Kidney (tissue), 14 donors: ENCODE results near the gene IFNGR1. TPM values are rescaled to one million over a fixed set of nuclear protein-coding genes. Genes with fewer than 3 reads are reported as not detected.

ENCODE experiments used
- DNase-seq, 5 donors: peaks; one replicate each; pipeline ENCODE4 v3.0.0-alpha.2; 2013 to 2020
- FAIRE-seq: peaks from 2 replicates; lab custom pipeline; 2012; peaks lifted over from hg19 to GRCh38; lab: Jason Lieb, UNC
- H3K27ac ChIP-seq, 2 donors: one replicate each; pipeline ENCODE4 v1.7.0; 2013; ENCODE audit warnings: low read depth in 2 of 2, low read length in 2 of 2, inconsistent platforms in 1 of 2
- H3K27me3 ChIP-seq: one replicate; pipeline ENCODE4 v1.7.1; 2013; ENCODE audit warnings: low read length, inconsistent platforms; ENCODE audit not compliant: control insufficient read depth, insufficient read depth
- H3K36me3 ChIP-seq, 3 donors: one replicate each; pipeline versions ENCODE4 v1.7.0 to v1.7.1; 2013; ENCODE audit warnings: low read length in 3 of 3, control low read depth in 1 of 3, inconsistent platforms in 1 of 3; ENCODE audit not compliant: insufficient read depth in 3 of 3, control insufficient read depth in 2 of 3
- H3K4me1 ChIP-seq, 3 donors: one replicate each; pipeline versions ENCODE4 v1.7.0 to v1.7.1; 2013; ENCODE audit warnings: low read length in 3 of 3, inconsistent platforms in 1 of 3, low read depth in 1 of 3; ENCODE audit not compliant: control insufficient read depth in 2 of 3, insufficient read depth in 2 of 3
- H3K4me3 ChIP-seq, 3 donors: one replicate each; pipeline versions ENCODE4 v1.7.0 to v1.8.1; 2013; ENCODE audit warnings: low read length in 3 of 3, control low read depth in 1 of 3, inconsistent platforms in 1 of 3
- H3K9ac ChIP-seq, 3 donors: one replicate each; pipeline versions ENCODE4 v1.7.0 to v1.7.1; 2013; ENCODE audit warnings: low read length in 3 of 3, control low read depth in 1 of 3, inconsistent platforms in 1 of 3
- H3K9me3 ChIP-seq, 3 donors: one replicate each; pipeline versions ENCODE4 v1.7.0 to v1.7.1; 2013; ENCODE audit warnings: low read length in 3 of 3, control low read depth in 1 of 3, inconsistent platforms in 1 of 3; ENCODE audit not compliant: control insufficient read depth in 2 of 3, insufficient read depth in 1 of 3
- CTCF ChIP-seq: IDR thresholded peaks from 3 replicates; pipeline ENCODE4 v1.5.1; 2012; ENCODE audit warnings: mild to moderate bottlenecking, moderate library complexity, borderline replicate concordance; ENCODE audit not compliant: insufficient read depth; ENCODE audit errors: extremely low read depth
- intact Hi-C: fragments of 100-400 bp; cut with DNase I; formaldehyde crosslinking; loops from one replicate; pipeline ENCODE4 v1.11.1; 2022
- polyA plus RNA-seq: library from polyadenylated mRNA; stranded (reverse); fragments of 350-450 nt; fragmentation: Illumina TruSeq; extraction: RNeasy Lipid Tissue Mini Kit (QIAGEN cat#74804); gene quantifications from one replicate; pipeline ENCODE4 v1.2.3, GENCODE V29; 2014; ENCODE audit warnings: low read depth, low replicate concordance; ENCODE audit not compliant: insufficient read depth
- total RNA-seq: library from RNA; stranded (reverse); fragmentation: NEBNext Ultra II Directional; extraction: Animal tissue kit (Norgen Biotek cat#: 25700); gene quantifications from one replicate; pipeline ENCODE4 v1.2.1, GENCODE V29; 2021
- donor health status: control.
- donor health status: control.
- donor health status: control.
- donor health status: control.
- donor health status: control.
- donor health status: DM: yes; HTN: yes; CAD: no.
- donor health status: Normal renal cell carcinoma (clear cell type).

IFNGR1 gene
- total and polyA plus RNA-seq, 2 donors from 2014 or later: 42.8 to 94.3 TPM

GRCh38 chr6:137185290-137185689 is 33.9 kb downstream of the IFNGR1 start:
- Histone ChIP-seq H3K27ac (no peak overlapping the region), H3K36me3 (no peaks in the 10 kb centered on the region), H3K4me3 (no peak overlapping the region), H3K4me1 (no peaks in the 10 kb centered on the region), H3K9ac (no peak overlapping the region), H3K27me3 (no peaks in the 10 kb centered on the region), H3K9me3 (peaks cover 0 to 15% (median 5%) of the 10 kb centered on the region in 3 donors)
- intact Hi-C loops: no loop called here
- FAIRE-seq (no peak), DNase-seq (no peak)
- TF ChIP-seq CTCF: no peak

GRCh38 chr6:137182654-137183073 is 36.5 kb downstream of the IFNGR1 start:
- Histone ChIP-seq H3K27me3 (no peaks in the 10 kb centered on the region), H3K27ac (no peak overlapping the region), H3K9ac (no peak overlapping the region), H3K36me3 (no peaks in the 10 kb centered on the region), H3K4me3 (no peak overlapping the region), H3K4me1 (no peaks in the 10 kb centered on the region), H3K9me3 (peaks cover 0 to 15% (median 5%) of the 10 kb centered on the region in 3 donors)
- no peak for FAIRE-seq
- TF ChIP-seq CTCF: no peak
- no peak for DNase-seq
- intact Hi-C loops: no loop called here

- H3K36me3 ChIP-seq: no peaks in the 10 kb centered on the region
These were observed 37.1 kb downstream of the IFNGR1 start for GRCh38 chr6:137181891-137182653.

More at GRCh38 chr6:137181891-137182653, 37.1 kb downstream of the IFNGR1 start:
- no peak for TF ChIP-seq CTCF
- intact Hi-C loops: no loop called here
- no peak for FAIRE-seq
- H3K9ac ChIP-seq: no peak overlapping the region
- peaks cover 0 to 15% (median 5%) of the 10 kb centered on the region in 3 donors for H3K9me3 ChIP-seq
- no peak for DNase-seq
- H3K27me3 ChIP-seq: no peaks in the 10 kb centered on the region
- H3K4me3 ChIP-seq: no peak overlapping the region
- H3K27ac ChIP-seq: no peak overlapping the region
- no peaks in the 10 kb centered on the region for H3K4me1 ChIP-seq
